A549 treated with Hydrocortisone at 1 μM for 4 hours (cell line): ENCODE data around the gene B3GALT4. TPM values are rescaled to one million over a fixed set of nuclear protein-coding genes. Genes with fewer than 3 reads are reported as not detected.

Source experiments
- total RNA-seq: library from RNA; stranded (reverse); fragments of 200-300 nt; extraction: Qiagen RNA extraction; gene quantifications from 5 replicates; pipeline ENCODE4 v1.2.3, GENCODE V29; 2022

Gene B3GALT4
- total RNA-seq, result 0.56 to 1.2 TPM (median 0.95 TPM) in 5 replicates

DNA sequence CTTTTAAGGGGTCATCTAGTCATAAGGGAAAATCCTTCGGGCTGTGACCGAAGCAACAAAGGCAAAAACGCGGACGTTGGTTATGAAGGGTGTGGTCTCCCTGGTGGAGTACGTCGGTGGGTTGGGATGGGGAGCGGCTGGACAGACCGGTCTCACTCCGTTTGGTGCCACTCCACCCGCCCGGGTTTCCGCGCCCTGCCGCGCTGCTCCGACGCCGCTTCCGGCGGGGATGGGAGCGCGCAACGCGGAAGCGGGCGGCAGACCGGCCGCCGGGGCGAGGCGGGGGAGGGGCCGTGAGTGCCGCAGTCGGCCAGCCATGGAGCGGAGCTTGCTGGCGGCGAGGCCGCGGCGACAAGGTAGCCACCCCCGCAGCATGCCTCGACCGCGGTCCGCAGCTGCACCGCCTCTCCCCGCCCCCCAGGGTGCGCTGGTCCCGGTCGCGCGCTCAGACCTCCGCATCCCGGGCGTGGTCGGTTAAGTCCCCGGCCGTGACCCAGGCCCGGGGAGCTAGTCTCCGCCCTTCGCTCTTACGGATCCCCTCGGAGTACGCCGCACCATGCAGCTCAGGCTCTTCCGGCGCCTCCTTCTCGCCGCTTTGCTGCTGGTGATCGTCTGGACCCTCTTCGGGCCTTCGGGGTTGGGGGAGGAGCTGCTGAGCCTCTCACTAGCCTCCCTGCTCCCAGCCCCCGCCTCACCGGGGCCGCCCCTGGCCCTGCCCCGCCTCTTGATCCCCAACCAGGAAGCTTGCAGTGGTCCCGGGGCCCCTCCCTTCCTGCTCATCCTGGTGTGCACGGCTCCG is at the start of gene B3GALT4:
Gene B3GALT4 (plus strand): TSS at position 260 of the 799 bp plus-strand sequence. CDS start 297 bp downstream, at position 557.

DNA sequence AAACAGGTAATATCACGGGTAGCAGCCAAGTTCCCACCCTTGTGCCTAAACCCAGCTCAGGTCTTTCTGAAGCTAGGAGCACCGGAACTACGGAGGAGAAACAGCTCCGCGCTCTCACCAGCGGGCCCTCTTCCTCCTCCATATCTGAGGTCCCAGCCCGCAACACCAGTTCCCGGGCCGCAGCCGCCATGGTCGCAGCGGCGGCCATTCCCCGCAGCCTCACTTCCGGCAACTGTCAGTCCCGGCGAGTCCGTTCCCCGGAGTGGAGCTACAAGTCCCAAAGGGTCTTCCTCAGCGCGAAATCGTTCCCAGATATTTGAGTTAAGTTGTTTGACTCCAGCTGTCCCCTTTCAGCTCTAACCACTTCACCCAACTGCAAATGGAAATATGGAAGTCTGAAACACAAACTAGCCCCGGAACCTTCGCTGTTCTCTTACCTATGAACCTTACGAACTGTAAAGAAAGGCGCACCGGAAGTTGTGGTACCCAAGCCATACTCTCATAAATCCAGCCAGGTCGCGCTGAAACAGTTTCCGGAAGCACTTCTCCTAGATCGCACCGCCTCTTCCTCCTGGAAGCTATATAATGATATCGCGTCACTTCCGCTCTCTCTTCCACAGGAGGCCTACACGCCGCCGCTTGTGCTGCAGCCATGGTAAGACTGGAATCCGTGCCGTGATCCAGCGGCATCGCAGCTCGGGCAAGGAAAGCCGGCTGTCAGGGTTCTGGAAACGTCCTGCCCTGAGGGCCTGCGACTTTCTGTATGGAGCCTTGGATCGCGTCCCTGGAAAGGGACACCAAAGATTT is 5.3 kb upstream of the B3GALT4 start, which contains the start of the genes RPS18 and VPS52:
Gene RPS18 (plus strand): TSS at position 608 of the 807 bp plus-strand sequence. CDS start 45 bp downstream, at position 653.
Gene VPS52 (minus strand): TSS at position 409 of the 807 bp plus-strand sequence. CDS start 201 bp downstream, at position 208.

GRCh38 chr6:33288921-33289783 is 12.2 kb downstream of the B3GALT4 start, which contains the start of the genes PFDN6 and WDR46:
Gene PFDN6 (plus strand): TSS chr6:33289601. CDS start chr6:33289857, 256 bp downstream.
Gene WDR46 (minus strand): TSS chr6:33289239. CDS start chr6:33289170, 69 bp downstream.

DNA sequence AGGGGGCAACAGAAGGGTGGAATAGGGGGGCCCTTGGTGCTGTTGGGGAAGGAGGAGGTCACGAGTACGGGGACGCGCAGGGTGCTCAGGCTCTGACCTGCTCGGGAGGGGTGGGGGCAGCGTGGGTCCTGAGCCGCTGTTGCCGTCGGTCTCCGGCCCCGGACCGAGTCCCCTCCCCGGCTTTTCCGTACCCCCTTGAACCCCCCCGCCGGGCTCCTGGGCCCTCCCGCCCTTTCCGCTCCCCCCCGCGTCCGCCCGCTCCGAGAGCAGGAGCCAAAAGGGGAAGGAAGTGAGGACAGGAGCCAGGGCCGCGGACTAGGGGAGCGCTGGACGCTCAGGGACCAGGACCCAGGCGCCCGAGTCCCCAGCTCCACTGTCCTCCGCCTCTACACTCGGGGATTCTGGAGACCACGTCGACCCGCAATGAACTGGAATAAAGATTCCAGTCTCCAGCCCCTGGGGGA is 21.9 kb downstream of the B3GALT4 start, which contains the start of gene RGL2:
Gene RGL2 (minus strand): TSS at position 170 of the 464 bp plus-strand sequence. CDS start 332 bp downstream, outside the sequence.

GRCh38 chr6:33313709-33314514 is 37.0 kb downstream of the B3GALT4 start, which contains the start of gene TAPBP:
Gene TAPBP (minus strand): TSS chr6:33314078. CDS start chr6:33314041, 37 bp downstream.

DNA sequence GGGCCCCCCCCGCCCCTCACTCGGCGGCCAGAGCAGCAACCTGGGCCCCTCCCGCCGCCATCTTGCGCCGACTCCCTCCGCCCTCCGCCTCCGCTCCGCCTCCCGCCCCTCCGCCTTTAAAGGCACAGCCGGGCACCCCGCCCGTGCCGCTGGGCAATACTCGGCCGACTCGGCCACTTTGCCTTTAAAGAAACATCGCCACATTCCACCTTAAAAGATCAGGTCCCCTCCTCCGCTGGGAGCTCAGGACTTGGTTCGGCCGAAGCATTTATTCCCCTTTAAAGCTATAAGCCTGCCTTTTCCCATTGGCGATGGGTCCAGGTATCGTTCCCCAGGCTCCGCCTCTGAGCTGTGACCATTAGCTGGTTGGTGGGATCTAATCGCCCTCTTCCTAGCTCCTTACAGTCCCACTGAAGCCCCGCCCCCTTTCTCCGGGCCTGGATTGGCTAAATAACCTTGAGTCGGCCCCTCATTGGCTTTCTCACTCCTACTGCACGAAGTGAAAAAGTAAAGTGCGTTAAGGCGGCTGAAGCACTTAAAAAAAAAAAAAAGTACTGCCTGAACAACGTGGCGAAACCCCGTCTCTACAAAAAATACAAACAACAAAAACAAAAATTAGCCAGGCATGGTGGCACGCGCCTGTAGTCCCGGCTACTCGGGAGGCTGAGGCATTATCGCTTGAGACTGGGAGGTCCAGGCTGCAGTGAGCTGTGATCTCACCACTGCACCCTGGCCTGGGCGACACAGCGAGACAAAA is 40.9 kb downstream of the B3GALT4 start, which contains the start of gene ZBTB22:
Gene ZBTB22 (minus strand): TSS at position 76 of the 757 bp plus-strand sequence. CDS start 828 bp downstream, outside the sequence.

Other genes starting within 250 kb of the B3GALT4 start
- 0.08 to 0.25 TPM in 2 of 5 replicates, not detected in the others for gene HLA-DPA1, start 203.5 kb upstream of the B3GALT4 start, total RNA-seq
- 0.05 TPM in 1 of 5 replicates, not detected in the others for gene HLA-DPB1, start 201.1 kb upstream of the B3GALT4 start, total RNA-seq
- 0.52 to 0.93 TPM (median 0.73 TPM) in 5 replicates for gene COL11A2, start 84.7 kb upstream of the B3GALT4 start, total RNA-seq
- gene RXRB, start 76.5 kb upstream of the B3GALT4 start, total RNA-seq, result 18.4 to 21.6 TPM (median 20.6 TPM) in 5 replicates
- 98.2 to 128 TPM (median 107 TPM) in 5 replicates for gene SLC39A7, start 76.3 kb upstream of the B3GALT4 start, total RNA-seq
- 12.2 to 16.7 TPM (median 14.9 TPM) in 5 replicates for gene HSD17B8, start 72.5 kb upstream of the B3GALT4 start, total RNA-seq
- gene RING1, start 68.6 kb upstream of the B3GALT4 start, total RNA-seq, result 20.3 to 25.5 TPM (median 23.6 TPM) in 5 replicates
- 16.0 to 19.1 TPM (median 17.0 TPM) in 5 replicates for gene VPS52, start 5.2 kb upstream of the B3GALT4 start, total RNA-seq
- gene RPS18, start 5.0 kb upstream of the B3GALT4 start, total RNA-seq, result 2,510 to 2,725 TPM (median 2,552 TPM) in 5 replicates
- 48.8 to 53.2 TPM (median 50.6 TPM) in 5 replicates for gene WDR46, start 12.1 kb downstream of the B3GALT4 start, total RNA-seq
- gene PFDN6, start 12.5 kb downstream of the B3GALT4 start, total RNA-seq, result 95.0 to 118 TPM (median 104 TPM) in 5 replicates
- gene RGL2, start 21.8 kb downstream of the B3GALT4 start, total RNA-seq, result 11.7 to 14.0 TPM (median 13.1 TPM) in 5 replicates
- 35.1 to 42.4 TPM (median 36.9 TPM) in 5 replicates for gene TAPBP, start 37.0 kb downstream of the B3GALT4 start, total RNA-seq
- gene ZBTB22, start 40.6 kb downstream of the B3GALT4 start, total RNA-seq, result 2.4 to 3.4 TPM (median 3.3 TPM) in 5 replicates
- 34.5 to 41.5 TPM (median 34.7 TPM) in 5 replicates for gene DAXX, start 45.8 kb downstream of the B3GALT4 start, total RNA-seq
- gene KIFC1, start 114.7 kb downstream of the B3GALT4 start, total RNA-seq, result 42.3 to 45.8 TPM (median 44.0 TPM) in 5 replicates
- gene PHF1, start 133.9 kb downstream of the B3GALT4 start, total RNA-seq, result 14.2 to 18.0 TPM (median 15.3 TPM) in 5 replicates
- 167 to 226 TPM (median 199 TPM) in 5 replicates for gene CUTA, start 141.0 kb downstream of the B3GALT4 start, total RNA-seq
- 3.1 to 4.8 TPM (median 4.4 TPM) in 5 replicates for gene SYNGAP1, start 142.9 kb downstream of the B3GALT4 start, total RNA-seq
- gene ZBTB9, start 177.5 kb downstream of the B3GALT4 start, total RNA-seq, result 9.9 to 12.3 TPM (median 11.7 TPM) in 5 replicates